ENCODE data around the gene SCAP. TPM values are rescaled to one million over a fixed set of nuclear protein-coding genes. Genes with fewer than 3 reads are reported as not detected.

SCAP gene
- total RNA-seq, 1 experiment from 2014 or later, result 115 TPM

GRCh38 chr3:47380601-47381316 is 95.0 kb downstream of the SCAP start, which contains the start of gene PTPN23 (continued):
- TF ChIP-seq SMAD4 (CRISPR knock-in tag; IDR thresholded peaks at IDR 0.05) (0 out of 2 replicates have a peak, but pooled peaks have one; percentile 27), ZNF219 (CRISPR knock-in tag; IDR thresholded peaks at IDR 0.05; ENCODE audit: borderline replicate concordance) (no peak), USF2 (CRISPR knock-in tag; IDR thresholded peaks at IDR 0.05) (peak; percentile 96), FOXP4 (CRISPR knock-in tag; IDR thresholded peaks at IDR 0.05) (no peak; the same call in none of the 2 replicates), E2F4 (CRISPR knock-in tag; IDR thresholded peaks at IDR 0.05; ENCODE audit: borderline replicate concordance, low read depth) (no peak), ATF6 (CRISPR knock-in tag; IDR thresholded peaks at IDR 0.05) (no peak), GRHL2 (CRISPR knock-in tag; IDR thresholded peaks at IDR 0.05; ENCODE audit: insufficient replicate concordance, severe bottlenecking) (no peak), SMAD3 (CRISPR knock-in tag; IDR thresholded peaks at IDR 0.05; ENCODE audit: borderline replicate concordance) (no peak), ZNF138 (CRISPR knock-in tag; conservative IDR thresholded peaks at IDR 0.05) (no peak), SP1 (CRISPR knock-in tag; conservative IDR thresholded peaks at IDR 0.05) (peak; percentile 79; the same call in 1 of the 2 replicates)

GRCh38 chr3:47380026-47380600 is 95.6 kb downstream of the SCAP start:
- ChIA-PET POLR2A (interaction anchor here (0.7 to 1.4 kb wide), 7 partner anchors 10 to 535 kb away, joined by 3 to 8 read pairs (median 3); no protein-coding TSS in a partner anchor), CTCF (interaction anchor here (0.6 to 2.2 kb wide), 13 partner anchors 9 to 471 kb away, joined by 3 to 37 read pairs (median 4); partner anchors contain the start of genes NBEAL2 and SETD2)
- ATAC-seq (no peak; the same call in none of the 2 replicates), DNase-seq (ENCODE audit: low spot score) (no peak)
- H3K4me1 Mint-ChIP-seq, result peaks cover 21% of the 10 kb centered on the region
- H3K27me3 Mint-ChIP-seq (ENCODE audit: low read depth), result no peaks in the 10 kb centered on the region
- no peaks in the 10 kb centered on the region for H3K9me3 Mint-ChIP-seq
- H3K4me3 Mint-ChIP-seq, result peak overlapping the region; percentile 100
- TF ChIP-seq PRRX2 (CRISPR knock-in tag; IDR thresholded peaks at IDR 0.05) (no peak), HMGA2 (CRISPR knock-in tag; IDR thresholded peaks at IDR 0.05) (no peak), CREB1 (CRISPR knock-in tag; IDR thresholded peaks at IDR 0.05) (no peak), ZNF512 (CRISPR knock-in tag; IDR thresholded peaks at IDR 0.05; ENCODE audit: borderline replicate concordance) (no peak), ZBTB43 (CRISPR knock-in tag; IDR thresholded peaks at IDR 0.05) (no peak), AR (CRISPR knock-in tag; IDR thresholded peaks at IDR 0.05) (peak; percentile 71; the same call in 1 of the 2 replicates), TEAD4 (CRISPR knock-in tag; IDR thresholded peaks at IDR 0.05) (no peak), SMAD3 (CRISPR knock-in tag; IDR thresholded peaks at IDR 0.05; ENCODE audit: borderline replicate concordance) (no peak), JUN (CRISPR knock-in tag; IDR thresholded peaks at IDR 0.05) (peak; percentile 53; the same call in 1 of the 2 replicates), CDX4 (CRISPR knock-in tag; IDR thresholded peaks at IDR 0.05; ENCODE audit: borderline replicate concordance) (no peak), MYBL2 (CRISPR knock-in tag; IDR thresholded peaks at IDR 0.05) (peak; percentile 6; the same call in 1 of the 2 replicates)
- no peaks in the 10 kb centered on the region for H3K36me3 Mint-ChIP-seq
- H3K27ac Mint-ChIP-seq, result peak overlapping the region; percentile 100
